Activated naive CD4-positive, alpha-beta T cell treated with Interleukin-2 at 50 U/mL for 16 hours (primary cell): Measurements from ENCODE around the gene ZNF235.
"Not testable (repeated sequence)": the region's sequence is repeated elsewhere in the genome, so short reads cannot be mapped to it uniquely, and the experiment has no call there.

Experiments used
- DNase-seq: peaks from one replicate; pipeline ENCODE4 v3.0.0-alpha.2; 2020

The ZNF235 gene

DNA sequence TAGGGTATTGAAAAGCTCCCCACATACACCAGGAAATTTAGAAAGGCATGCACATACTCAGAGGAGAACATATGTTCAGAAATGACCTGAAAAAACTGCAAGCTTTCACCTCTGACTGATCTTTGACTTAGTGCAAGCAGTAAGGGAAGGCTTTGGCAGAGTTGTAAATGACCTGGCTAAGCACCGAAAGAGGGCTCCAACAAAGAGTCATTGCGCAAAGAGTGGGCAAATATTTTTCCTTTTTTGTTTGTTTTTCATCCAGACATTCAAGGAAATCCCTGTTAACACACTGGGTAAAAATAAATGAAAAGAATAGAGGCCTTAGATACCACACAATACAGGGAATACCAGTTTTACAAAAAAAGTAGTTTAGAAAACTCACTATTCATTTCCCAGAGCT lies 50.3 kb downstream of the ZNF235 start:
- DNase-seq, result no peak

DNA sequence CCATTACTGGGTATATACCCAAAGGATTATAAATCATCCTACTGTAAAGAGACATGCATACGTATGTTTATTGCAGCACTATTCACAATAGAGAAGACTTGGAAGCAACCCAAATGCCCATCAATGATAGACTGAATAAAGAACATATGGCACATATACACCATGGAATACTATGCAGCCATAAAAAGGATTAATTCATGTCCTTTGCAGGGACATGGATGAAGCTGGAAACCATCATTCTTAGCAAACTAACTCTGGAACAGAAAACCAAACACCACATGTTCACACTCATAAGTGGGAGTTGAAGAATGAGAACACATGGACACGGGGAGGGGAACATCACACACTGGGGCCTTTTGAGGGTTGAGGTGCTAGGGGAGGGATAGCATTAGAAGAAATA lies 51.4 kb downstream of the ZNF235 start:
- not testable (repeated sequence) for DNase-seq

DNA sequence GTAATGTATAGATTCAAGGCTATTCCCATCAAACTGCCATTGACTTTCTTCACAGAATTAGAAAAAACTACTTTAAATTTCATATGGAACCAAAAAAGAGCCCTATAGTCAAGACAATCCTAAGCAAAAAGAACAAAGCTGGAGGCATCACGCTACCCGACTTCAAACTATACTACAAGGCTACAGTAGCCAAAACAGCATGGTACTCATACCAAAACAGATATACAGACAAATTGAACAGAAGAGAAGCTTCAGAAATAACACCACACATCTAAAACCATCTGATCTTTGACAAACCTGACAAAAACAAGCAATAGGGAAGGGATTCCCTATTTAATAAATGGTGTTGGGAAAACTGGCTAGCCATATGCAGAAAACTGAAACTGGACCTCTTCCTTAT lies 52.5 kb downstream of the ZNF235 start:
- DNase-seq, result not testable (repeated sequence)

DNA sequence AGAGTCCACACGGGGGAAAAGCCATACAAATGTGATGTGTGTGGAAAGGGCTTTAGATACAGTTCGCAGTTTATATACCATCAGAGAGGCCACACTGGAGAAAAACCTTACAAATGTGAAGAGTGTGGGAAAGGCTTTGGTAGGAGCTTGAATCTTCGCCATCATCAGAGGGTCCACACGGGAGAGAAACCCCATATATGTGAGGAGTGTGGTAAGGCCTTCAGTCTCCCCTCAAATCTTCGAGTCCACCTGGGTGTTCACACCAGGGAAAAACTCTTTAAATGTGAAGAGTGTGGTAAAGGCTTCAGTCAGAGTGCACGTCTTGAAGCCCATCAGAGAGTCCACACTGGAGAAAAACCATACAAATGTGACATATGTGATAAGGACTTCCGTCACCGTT lies 68.4 kb downstream of the ZNF235 start:
- DNase-seq, result no peak
